ENCODE measurements around the gene IL1RAPL1.
A peak's percentile ranks its signal among the peaks of the same experiment; 100 is the strongest.

IL1RAPL1 gene

DNA sequence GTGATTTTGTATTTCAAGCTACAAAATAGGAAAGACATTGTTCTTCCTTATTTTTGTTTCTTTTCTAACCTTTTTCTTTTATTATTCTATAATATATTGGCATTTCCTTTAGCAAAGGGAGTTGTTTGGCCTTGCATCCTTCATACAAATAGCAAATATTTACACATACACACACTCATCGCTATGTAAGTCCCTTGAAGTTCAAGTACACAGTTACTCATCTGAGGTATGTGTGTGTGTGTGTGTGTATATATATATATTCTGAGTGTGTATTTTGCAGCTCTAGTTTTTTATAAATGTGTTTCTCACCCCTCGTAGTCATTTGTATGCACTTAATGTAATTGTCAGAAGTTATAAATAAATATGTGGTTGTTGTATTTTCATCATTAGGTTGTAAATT is 903.4 kb downstream of the IL1RAPL1 start:
- DNase-seq (ENCODE audit: low read depth), result no peak
- TF ChIP-seq, protein P1, sequence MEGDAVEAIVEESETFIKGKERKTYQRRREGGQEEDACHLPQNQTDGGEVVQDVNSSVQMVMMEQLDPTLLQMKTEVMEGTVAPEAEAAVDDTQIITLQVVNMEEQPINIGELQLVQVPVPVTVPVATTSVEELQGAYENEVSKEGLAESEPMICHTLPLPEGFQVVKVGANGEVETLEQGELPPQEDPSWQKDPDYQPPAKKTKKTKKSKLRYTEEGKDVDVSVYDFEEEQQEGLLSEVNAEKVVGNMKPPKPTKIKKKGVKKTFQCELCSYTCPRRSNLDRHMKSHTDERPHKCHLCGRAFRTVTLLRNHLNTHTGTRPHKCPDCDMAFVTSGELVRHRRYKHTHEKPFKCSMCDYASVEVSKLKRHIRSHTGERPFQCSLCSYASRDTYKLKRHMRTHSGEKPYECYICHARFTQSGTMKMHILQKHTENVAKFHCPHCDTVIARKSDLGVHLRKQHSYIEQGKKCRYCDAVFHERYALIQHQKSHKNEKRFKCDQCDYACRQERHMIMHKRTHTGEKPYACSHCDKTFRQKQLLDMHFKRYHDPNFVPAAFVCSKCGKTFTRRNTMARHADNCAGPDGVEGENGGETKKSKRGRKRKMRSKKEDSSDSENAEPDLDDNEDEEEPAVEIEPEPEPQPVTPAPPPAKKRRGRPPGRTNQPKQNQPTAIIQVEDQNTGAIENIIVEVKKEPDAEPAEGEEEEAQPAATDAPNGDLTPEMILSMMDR (conservative IDR thresholded peaks at IDR 0.05; ENCODE audit: low read length), result no peak
- H3K4me3 ChIP-seq (ENCODE audit: low read length), result no peak overlapping the region

DNA sequence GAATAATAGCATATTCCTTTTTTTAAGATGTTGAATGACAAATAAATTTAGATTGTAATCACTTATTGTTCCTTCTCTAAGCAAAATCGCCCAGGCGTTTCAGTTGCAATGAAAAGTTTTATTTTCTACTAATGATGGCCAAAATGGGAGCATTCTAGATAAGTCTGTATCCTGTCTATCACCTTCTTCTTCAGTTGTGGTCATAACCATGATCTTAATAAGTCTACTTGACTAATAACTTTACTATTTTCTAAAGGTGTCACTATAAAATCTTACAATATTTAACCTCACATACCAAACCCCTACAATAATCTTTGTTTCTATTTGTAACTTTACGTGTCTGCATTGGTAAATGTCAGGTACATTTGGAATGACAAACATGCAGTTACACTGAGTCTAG is 904.4 kb downstream of the IL1RAPL1 start:
- H3K4me3 ChIP-seq (ENCODE audit: low read length), result no peak overlapping the region
- TF ChIP-seq, protein P1 (conservative IDR thresholded peaks at IDR 0.05; ENCODE audit: low read length), result no peak

DNA sequence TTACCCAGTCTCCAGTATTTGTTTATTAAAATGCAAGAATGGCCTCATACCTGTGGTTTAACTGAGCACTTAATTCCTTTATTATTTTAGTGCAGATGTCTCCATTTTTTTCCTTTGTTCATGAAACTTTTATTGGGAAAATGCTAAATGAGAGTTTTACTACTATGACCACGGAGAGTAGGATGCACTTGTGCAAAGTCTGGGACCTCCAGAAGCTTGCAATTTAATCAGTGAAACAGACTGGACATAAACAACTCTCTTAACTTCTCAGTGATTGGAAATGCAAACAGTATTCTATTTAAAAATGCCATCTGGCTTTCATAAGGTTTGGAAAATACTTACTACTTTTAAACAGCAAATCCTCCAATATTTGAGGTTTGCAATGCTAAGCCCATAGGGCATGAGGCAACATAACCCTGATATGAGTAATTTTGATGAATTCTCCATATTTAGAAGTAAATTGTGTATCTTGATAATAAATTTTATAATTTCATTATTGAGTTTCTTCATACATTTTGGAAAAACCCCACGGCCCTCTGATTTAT is 909.5 kb downstream of the IL1RAPL1 start:
- peak; percentile 18 for DNase-seq (ENCODE audit: low read depth)
- TF ChIP-seq, protein P1 (conservative IDR thresholded peaks at IDR 0.05; ENCODE audit: low read length), result no peak
- no peak overlapping the region for H3K4me3 ChIP-seq (ENCODE audit: low read length)

More for the DNA sequence above, 904.4 kb downstream of the IL1RAPL1 start:
- no peak for DNase-seq (ENCODE audit: low read depth)

DNA sequence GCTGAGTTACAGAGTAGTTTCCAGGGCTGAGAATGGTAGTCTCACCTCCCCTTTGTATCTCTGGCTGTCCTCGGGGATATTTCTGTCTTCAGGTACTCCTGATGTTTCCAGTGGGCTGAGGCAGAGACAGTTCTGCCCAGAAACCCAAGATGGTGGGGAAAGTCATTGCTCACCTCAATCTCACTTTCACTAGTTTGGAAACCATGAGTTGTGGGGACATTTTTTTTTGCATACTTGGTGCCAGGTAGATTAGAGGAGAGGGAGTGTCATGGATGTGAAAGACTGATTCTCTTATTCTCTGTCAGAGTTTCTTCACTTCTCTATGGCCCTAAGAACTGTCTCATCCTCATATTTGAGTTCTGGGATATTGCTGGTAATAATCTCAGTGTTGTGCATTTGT is 919.5 kb downstream of the IL1RAPL1 start:
- TF ChIP-seq, protein P1 (conservative IDR thresholded peaks at IDR 0.05; ENCODE audit: low read length), result no peak
- DNase-seq (ENCODE audit: low read depth), result no peak
- no peak overlapping the region for H3K4me3 ChIP-seq (ENCODE audit: low read length)

DNA sequence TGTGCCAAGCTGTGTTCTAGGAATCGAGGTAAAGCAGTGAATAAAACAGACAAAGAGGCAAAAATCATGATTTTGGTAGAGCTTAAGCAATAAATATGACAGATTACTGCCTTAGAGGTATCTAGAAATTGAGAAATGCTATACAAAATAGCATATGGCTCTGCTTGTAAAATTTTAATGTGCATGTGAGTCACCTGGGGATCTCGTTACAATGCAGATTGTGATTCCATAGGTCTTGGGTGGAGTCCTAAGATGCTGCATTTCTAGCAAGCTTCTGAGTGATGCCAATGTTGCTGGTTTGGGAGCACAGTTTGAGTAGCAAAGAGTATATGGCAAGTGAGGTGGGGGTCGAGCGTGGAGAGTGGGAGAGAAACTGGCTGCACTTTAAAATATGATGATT is 930.9 kb downstream of the IL1RAPL1 start:
- TF ChIP-seq, protein P1 (conservative IDR thresholded peaks at IDR 0.05; ENCODE audit: low read length), result no peak
- no peak overlapping the region for H3K4me3 ChIP-seq (ENCODE audit: low read length)
- no peak for DNase-seq (ENCODE audit: low read depth)

DNA sequence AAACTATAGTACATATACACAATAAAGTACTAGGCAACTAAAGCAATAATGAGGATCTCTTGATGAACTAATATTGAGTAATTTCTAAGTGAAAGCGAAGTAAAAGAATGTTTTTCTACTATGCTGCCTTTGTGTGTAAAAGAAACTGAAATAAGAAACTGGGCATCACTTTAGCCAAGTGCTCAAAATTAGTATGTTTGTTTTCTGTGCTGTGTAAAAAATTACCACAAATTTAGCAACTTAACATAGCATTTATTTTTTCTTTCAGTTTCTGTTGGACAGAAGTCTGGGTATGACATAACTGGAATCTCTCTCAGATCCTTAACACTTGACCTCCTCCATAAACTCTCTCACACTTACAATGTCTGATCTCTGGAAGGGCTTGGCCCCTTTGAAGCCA is 941.0 kb downstream of the IL1RAPL1 start:
- no peak overlapping the region for H3K4me3 ChIP-seq (ENCODE audit: low read length)
- no peak for DNase-seq (ENCODE audit: low read depth)
- TF ChIP-seq, protein P1 (conservative IDR thresholded peaks at IDR 0.05; ENCODE audit: low read length), result no peak

DNA sequence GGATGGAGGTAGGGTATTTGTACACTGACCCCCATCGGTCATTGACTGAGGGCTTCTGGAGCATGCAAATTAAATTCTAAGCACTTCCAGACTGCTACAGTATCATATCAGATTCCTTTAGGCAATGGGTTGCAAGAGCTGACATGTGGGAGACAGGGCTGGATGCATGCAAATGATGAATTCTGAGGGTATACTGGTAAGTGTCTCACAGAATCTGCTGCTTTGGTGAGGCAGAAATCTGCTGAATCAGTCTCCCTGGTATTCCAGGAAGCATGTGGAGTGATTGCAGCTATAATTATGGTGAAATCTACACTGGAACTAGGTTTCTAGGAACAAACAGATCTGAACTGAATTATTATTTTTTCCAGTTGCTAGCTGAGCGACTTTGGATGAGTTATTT is 943.3 kb downstream of the IL1RAPL1 start:
- peak; percentile 54 for DNase-seq (ENCODE audit: low read depth)
- H3K4me3 ChIP-seq (ENCODE audit: low read length), result no peak overlapping the region
- TF ChIP-seq, protein P1 (conservative IDR thresholded peaks at IDR 0.05; ENCODE audit: low read length), result no peak

Measured in AG10803 (cell line).